ENCODE measurements around the gene ZDHHC8.

Gene ZDHHC8

DNA sequence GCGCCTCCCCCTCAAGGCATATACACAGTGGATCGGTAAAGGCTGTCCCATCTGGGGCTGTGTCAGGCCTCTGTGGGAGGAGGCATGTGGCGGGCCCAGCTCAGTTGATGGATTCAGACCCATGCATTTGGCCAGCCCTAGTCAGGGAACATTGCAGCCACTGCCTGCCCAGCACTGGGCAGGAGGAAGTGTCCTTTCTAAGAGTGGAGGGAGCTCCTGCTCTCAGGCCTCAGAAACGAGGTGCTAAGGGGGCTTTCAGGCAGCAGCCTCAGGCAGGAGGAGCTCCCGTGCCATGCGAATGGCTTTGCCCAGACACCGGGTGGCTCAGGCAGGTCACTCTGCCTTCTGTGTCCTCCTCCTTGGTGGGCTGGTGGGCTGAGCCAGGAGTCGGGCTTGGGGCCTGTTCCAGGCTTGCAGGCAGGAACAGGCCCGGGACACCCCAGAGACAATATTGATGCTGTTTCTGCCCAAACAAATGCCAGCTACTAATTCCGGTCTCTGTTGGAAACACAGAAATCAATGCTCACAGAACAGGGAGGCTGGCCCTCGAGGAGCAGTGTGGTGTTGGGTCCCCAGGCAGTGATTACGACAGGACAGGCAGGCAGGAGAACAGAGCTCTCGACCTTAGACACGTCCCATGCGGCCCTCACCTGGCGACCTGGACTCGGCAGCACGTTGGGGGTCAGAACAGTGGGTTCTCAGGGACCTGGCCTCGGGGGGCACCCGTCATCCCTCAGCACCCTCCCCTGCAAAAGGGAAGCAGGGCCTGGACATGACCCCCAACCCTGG is 61.6 kb downstream of the ZDHHC8 start:
- no peak overlapping the region for H3K4me3 ChIP-seq (ENCODE audit: low read depth, low read length)
- POLR2A ChIA-PET: no interaction called here
- TF ChIP-seq, protein P1, sequence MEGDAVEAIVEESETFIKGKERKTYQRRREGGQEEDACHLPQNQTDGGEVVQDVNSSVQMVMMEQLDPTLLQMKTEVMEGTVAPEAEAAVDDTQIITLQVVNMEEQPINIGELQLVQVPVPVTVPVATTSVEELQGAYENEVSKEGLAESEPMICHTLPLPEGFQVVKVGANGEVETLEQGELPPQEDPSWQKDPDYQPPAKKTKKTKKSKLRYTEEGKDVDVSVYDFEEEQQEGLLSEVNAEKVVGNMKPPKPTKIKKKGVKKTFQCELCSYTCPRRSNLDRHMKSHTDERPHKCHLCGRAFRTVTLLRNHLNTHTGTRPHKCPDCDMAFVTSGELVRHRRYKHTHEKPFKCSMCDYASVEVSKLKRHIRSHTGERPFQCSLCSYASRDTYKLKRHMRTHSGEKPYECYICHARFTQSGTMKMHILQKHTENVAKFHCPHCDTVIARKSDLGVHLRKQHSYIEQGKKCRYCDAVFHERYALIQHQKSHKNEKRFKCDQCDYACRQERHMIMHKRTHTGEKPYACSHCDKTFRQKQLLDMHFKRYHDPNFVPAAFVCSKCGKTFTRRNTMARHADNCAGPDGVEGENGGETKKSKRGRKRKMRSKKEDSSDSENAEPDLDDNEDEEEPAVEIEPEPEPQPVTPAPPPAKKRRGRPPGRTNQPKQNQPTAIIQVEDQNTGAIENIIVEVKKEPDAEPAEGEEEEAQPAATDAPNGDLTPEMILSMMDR (IDR thresholded peaks at IDR 0.05; ENCODE audit: insufficient read depth, low read length, missing control alignments): no peak
- DNase-seq (ENCODE audit: low read depth, low spot score): no peak
- CTCF ChIA-PET: interaction anchor here (1.1 kb wide), 1 partner anchor 36 kb away, joined by 3 read pairs; no protein-coding TSS in a partner anchor

DNA sequence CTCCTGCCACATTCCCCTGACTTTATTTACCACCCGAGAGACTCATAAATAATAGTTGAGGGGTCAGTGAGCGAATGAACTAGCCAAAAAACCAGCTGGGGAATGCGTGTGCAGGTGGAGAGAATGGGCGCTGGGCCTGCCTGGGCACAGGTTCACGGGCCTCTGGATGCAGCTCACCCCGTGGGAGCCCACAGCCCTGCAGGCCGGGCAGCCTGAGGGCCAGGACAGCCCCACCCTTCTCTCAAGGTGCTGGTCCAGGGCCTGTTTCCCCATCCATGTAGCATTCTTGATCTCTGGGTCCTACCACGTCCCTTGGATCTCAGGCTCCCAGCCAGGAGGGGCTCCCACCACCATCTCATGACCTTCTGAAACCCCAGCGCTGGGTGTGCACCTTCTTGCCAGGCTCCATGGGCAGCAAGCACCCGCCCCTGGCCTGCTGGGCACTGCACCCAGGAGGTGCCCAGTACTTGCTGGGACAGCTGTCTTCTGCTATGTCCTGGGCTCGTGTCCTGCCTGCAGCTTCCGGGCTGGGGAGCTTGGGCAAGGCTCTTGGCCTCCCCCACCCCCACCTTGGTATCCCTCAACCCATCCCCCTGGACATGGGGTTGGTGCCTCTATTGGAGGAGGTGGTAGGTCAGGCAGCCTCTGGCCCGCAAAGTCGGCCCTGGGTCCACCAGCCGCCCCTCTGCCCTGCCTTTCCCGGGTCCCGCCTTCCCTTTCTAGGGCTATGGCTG is 62.3 kb downstream of the ZDHHC8 start:
- no peak overlapping the region for H3K4me3 ChIP-seq (ENCODE audit: low read depth, low read length)
- no peak for DNase-seq (ENCODE audit: low read depth, low spot score)
- CTCF ChIA-PET: no interaction called here
- TF ChIP-seq, protein P1 (IDR thresholded peaks at IDR 0.05; ENCODE audit: insufficient read depth, low read length, missing control alignments): no peak
- POLR2A ChIA-PET: no interaction called here

GRCh38 chr22:20194681-20195593 is 63.3 kb downstream of the ZDHHC8 start:
- POLR2A ChIA-PET: no interaction called here

DNA sequence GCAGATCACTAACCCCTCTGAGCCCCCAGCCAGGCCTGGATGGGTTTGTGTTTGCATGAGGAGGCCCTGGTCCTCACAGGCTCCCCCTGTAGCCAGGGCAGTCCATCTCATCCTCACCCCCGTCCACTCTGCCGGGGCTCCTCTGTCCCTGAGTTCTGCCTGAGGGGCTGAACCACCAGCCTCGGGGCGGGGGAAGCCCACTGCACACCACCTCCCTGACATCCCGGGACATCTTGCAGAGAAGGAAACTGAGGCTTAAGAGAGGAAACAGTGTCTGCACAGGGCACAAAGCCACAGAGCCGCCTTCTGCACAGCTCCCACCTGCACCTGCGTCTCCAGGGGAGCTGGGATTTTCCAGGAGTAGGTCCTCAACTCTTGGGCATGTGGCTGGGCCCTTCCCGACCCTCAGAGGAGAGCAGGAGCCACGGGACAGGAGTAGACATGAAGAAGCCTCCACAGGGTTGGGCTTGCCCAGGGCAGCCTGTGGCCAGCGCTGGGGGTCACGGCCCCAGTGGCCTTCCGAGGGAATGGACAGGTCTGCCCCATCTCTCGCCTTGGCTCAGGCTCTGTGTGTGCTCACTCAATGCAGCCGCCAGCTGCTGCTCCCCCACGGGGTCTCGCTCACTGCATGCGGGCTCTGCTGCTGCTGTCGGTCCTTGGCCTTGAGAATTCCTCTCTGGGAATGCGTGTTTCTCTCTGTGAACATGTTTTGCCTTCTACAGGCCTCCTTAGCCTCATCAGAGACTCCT is 64.7 kb downstream of the ZDHHC8 start:
- TF ChIP-seq, protein P1 (IDR thresholded peaks at IDR 0.05; ENCODE audit: insufficient read depth, low read length, missing control alignments): no peak
- no peak for DNase-seq (ENCODE audit: low read depth, low spot score)
- H3K4me3 ChIP-seq (ENCODE audit: low read depth, low read length): no peak overlapping the region
- ChIA-PET POLR2A (no interaction called here), CTCF (interaction anchor here (1.5 kb wide), 1 partner anchor 89 kb away, joined by 4 read pairs; no protein-coding TSS in a partner anchor)

More at GRCh38 chr22:20194681-20195593, 63.3 kb downstream of the ZDHHC8 start:
- DNase-seq (ENCODE audit: low read depth, low spot score): no peak
- TF ChIP-seq, protein P1 (IDR thresholded peaks at IDR 0.05; ENCODE audit: insufficient read depth, low read length, missing control alignments): no peak
- CTCF ChIA-PET: interaction anchor here (1.5 kb wide), 1 partner anchor 90 kb away, joined by 4 read pairs; no protein-coding TSS in a partner anchor
- H3K4me3 ChIP-seq (ENCODE audit: low read depth, low read length): no peak overlapping the region
